ENCODE results near the gene TCERG1.

TCERG1 gene

GRCh38 chr5:146426853-146427618 is 20.1 kb upstream of the TCERG1 start:
- Histone ChIP-seq H3K4me1 (ENCODE audit: control insufficient read depth, insufficient read depth, low read length) (peaks cover 3% of the 10 kb centered on the region), H3K9ac (ENCODE audit: low read depth, low read length) (no peak overlapping the region), H3K9me3 (ENCODE audit: control insufficient read depth, insufficient read depth, low read length) (no peaks in the 10 kb centered on the region), H3K36me3 (ENCODE audit: control insufficient read depth, insufficient read depth, low read length) (no peaks in the 10 kb centered on the region), H3K27me3 (ENCODE audit: control insufficient read depth, insufficient read depth, low read length) (no peaks in the 10 kb centered on the region), H3K4me3 (ENCODE audit: low read depth, low read length) (no peak overlapping the region)

- Histone ChIP-seq H3K4me1 (ENCODE audit: control insufficient read depth, insufficient read depth, low read length) (peaks cover 3% of the 10 kb centered on the region), H3K27me3 (ENCODE audit: control insufficient read depth, insufficient read depth, low read length) (no peaks in the 10 kb centered on the region), H3K4me3 (ENCODE audit: low read depth, low read length) (no peak overlapping the region), H3K9me3 (ENCODE audit: control insufficient read depth, insufficient read depth, low read length) (no peaks in the 10 kb centered on the region), H3K36me3 (ENCODE audit: control insufficient read depth, insufficient read depth, low read length) (no peaks in the 10 kb centered on the region), H3K9ac (ENCODE audit: low read depth, low read length) (no peak overlapping the region)
These were observed 19.5 kb upstream of the TCERG1 start for GRCh38 chr5:146427619-146427997.

- Histone ChIP-seq H3K36me3 (ENCODE audit: control insufficient read depth, insufficient read depth, low read length) (no peaks in the 10 kb centered on the region), H3K4me3 (ENCODE audit: low read depth, low read length) (no peak overlapping the region), H3K9me3 (ENCODE audit: control insufficient read depth, insufficient read depth, low read length) (no peaks in the 10 kb centered on the region), H3K4me1 (ENCODE audit: control insufficient read depth, insufficient read depth, low read length) (peaks cover 3% of the 10 kb centered on the region), H3K27me3 (ENCODE audit: control insufficient read depth, insufficient read depth, low read length) (no peaks in the 10 kb centered on the region), H3K9ac (ENCODE audit: low read depth, low read length) (no peak overlapping the region)
These were observed 18.5 kb upstream of the TCERG1 start for GRCh38 chr5:146428658-146429057.

- H3K9ac ChIP-seq (ENCODE audit: low read depth, low read length), result no peak overlapping the region
- H3K4me1 ChIP-seq (ENCODE audit: control insufficient read depth, insufficient read depth, low read length), result no peaks in the 10 kb centered on the region
- H3K36me3 ChIP-seq (ENCODE audit: control insufficient read depth, insufficient read depth, low read length), result no peaks in the 10 kb centered on the region
- no peaks in the 10 kb centered on the region for H3K9me3 ChIP-seq (ENCODE audit: control insufficient read depth, insufficient read depth, low read length)
- no peaks in the 10 kb centered on the region for H3K27me3 ChIP-seq (ENCODE audit: control insufficient read depth, insufficient read depth, low read length)
- no peak overlapping the region for H3K4me3 ChIP-seq (ENCODE audit: low read depth, low read length)
These were observed 6.8 kb upstream of the TCERG1 start for GRCh38 chr5:146440353-146440752.

GRCh38 chr5:146440870-146441495 is 6.2 kb upstream of the TCERG1 start:
- Histone ChIP-seq H3K9me3 (ENCODE audit: control insufficient read depth, insufficient read depth, low read length) (no peaks in the 10 kb centered on the region), H3K4me1 (ENCODE audit: control insufficient read depth, insufficient read depth, low read length) (no peaks in the 10 kb centered on the region), H3K36me3 (ENCODE audit: control insufficient read depth, insufficient read depth, low read length) (no peaks in the 10 kb centered on the region), H3K4me3 (ENCODE audit: low read depth, low read length) (no peak overlapping the region), H3K27me3 (ENCODE audit: control insufficient read depth, insufficient read depth, low read length) (no peaks in the 10 kb centered on the region), H3K9ac (ENCODE audit: low read depth, low read length) (no peak overlapping the region)

GRCh38 chr5:146441896-146442295 is 5.2 kb upstream of the TCERG1 start:
- Histone ChIP-seq H3K36me3 (ENCODE audit: control insufficient read depth, insufficient read depth, low read length) (no peaks in the 10 kb centered on the region), H3K9ac (ENCODE audit: low read depth, low read length) (no peak overlapping the region), H3K27me3 (ENCODE audit: control insufficient read depth, insufficient read depth, low read length) (no peaks in the 10 kb centered on the region), H3K9me3 (ENCODE audit: control insufficient read depth, insufficient read depth, low read length) (no peaks in the 10 kb centered on the region), H3K4me3 (ENCODE audit: low read depth, low read length) (no peak overlapping the region), H3K4me1 (ENCODE audit: control insufficient read depth, insufficient read depth, low read length) (no peaks in the 10 kb centered on the region)

GRCh38 chr5:146447734-146448380 is 724 bp downstream of the TCERG1 start:
- Histone ChIP-seq H3K9me3 (ENCODE audit: control insufficient read depth, insufficient read depth, low read length) (no peaks in the 10 kb centered on the region), H3K36me3 (ENCODE audit: control insufficient read depth, insufficient read depth, low read length) (no peaks in the 10 kb centered on the region), H3K27me3 (ENCODE audit: control insufficient read depth, insufficient read depth, low read length) (no peaks in the 10 kb centered on the region), H3K4me1 (ENCODE audit: control insufficient read depth, insufficient read depth, low read length) (peaks cover 4% of the 10 kb centered on the region), H3K4me3 (ENCODE audit: low read depth, low read length) (peak overlapping the region; percentile 84), H3K9ac (ENCODE audit: low read depth, low read length) (peak overlapping the region; percentile 99)

GRCh38 chr5:146448783-146449519 is 1.8 kb downstream of the TCERG1 start:
- no peak overlapping the region for H3K9ac ChIP-seq (ENCODE audit: low read depth, low read length)

GRCh38 chr5:146450002-146450401 is 2.9 kb downstream of the TCERG1 start:
- no peaks in the 10 kb centered on the region for H3K36me3 ChIP-seq (ENCODE audit: control insufficient read depth, insufficient read depth, low read length)
- H3K9ac ChIP-seq (ENCODE audit: low read depth, low read length), result no peak overlapping the region

More at GRCh38 chr5:146448783-146449519, 1.8 kb downstream of the TCERG1 start:
- H3K9me3 ChIP-seq (ENCODE audit: control insufficient read depth, insufficient read depth, low read length), result no peaks in the 10 kb centered on the region
- no peaks in the 10 kb centered on the region for H3K27me3 ChIP-seq (ENCODE audit: control insufficient read depth, insufficient read depth, low read length)
- H3K4me1 ChIP-seq (ENCODE audit: control insufficient read depth, insufficient read depth, low read length), result peaks cover 4% of the 10 kb centered on the region
- no peaks in the 10 kb centered on the region for H3K36me3 ChIP-seq (ENCODE audit: control insufficient read depth, insufficient read depth, low read length)
- H3K4me3 ChIP-seq (ENCODE audit: low read depth, low read length), result peak overlapping the region; percentile 84

GRCh38 chr5:146451411-146451810 is 4.3 kb downstream of the TCERG1 start:
- H3K36me3 ChIP-seq (ENCODE audit: control insufficient read depth, insufficient read depth, low read length), result peaks cover 4% of the 10 kb centered on the region
- H3K9me3 ChIP-seq (ENCODE audit: control insufficient read depth, insufficient read depth, low read length), result no peaks in the 10 kb centered on the region
- peaks cover 4% of the 10 kb centered on the region for H3K4me1 ChIP-seq (ENCODE audit: control insufficient read depth, insufficient read depth, low read length)
- H3K9ac ChIP-seq (ENCODE audit: low read depth, low read length), result no peak overlapping the region
- H3K27me3 ChIP-seq (ENCODE audit: control insufficient read depth, insufficient read depth, low read length), result no peaks in the 10 kb centered on the region
- no peak overlapping the region for H3K4me3 ChIP-seq (ENCODE audit: low read depth, low read length)

More at GRCh38 chr5:146450002-146450401, 2.9 kb downstream of the TCERG1 start:
- H3K27me3 ChIP-seq (ENCODE audit: control insufficient read depth, insufficient read depth, low read length), result no peaks in the 10 kb centered on the region
- peaks cover 4% of the 10 kb centered on the region for H3K4me1 ChIP-seq (ENCODE audit: control insufficient read depth, insufficient read depth, low read length)
- H3K9me3 ChIP-seq (ENCODE audit: control insufficient read depth, insufficient read depth, low read length), result no peaks in the 10 kb centered on the region
- H3K4me3 ChIP-seq (ENCODE audit: low read depth, low read length), result no peak overlapping the region

GRCh38 chr5:146457431-146457830 is 10.3 kb downstream of the TCERG1 start:
- Histone ChIP-seq H3K4me1 (ENCODE audit: control insufficient read depth, insufficient read depth, low read length) (no peaks in the 10 kb centered on the region), H3K27me3 (ENCODE audit: control insufficient read depth, insufficient read depth, low read length) (no peaks in the 10 kb centered on the region), H3K36me3 (ENCODE audit: control insufficient read depth, insufficient read depth, low read length) (peaks cover 22% of the 10 kb centered on the region), H3K4me3 (ENCODE audit: low read depth, low read length) (no peak overlapping the region), H3K9ac (ENCODE audit: low read depth, low read length) (no peak overlapping the region), H3K9me3 (ENCODE audit: control insufficient read depth, insufficient read depth, low read length) (no peaks in the 10 kb centered on the region)
